Endothelial cell (in vitro differentiated cells): ENCODE results near the gene TNS2. TPM values are rescaled to one million over a fixed set of nuclear protein-coding genes. Genes with fewer than 3 reads are reported as not detected.
"Not testable (repeated sequence)": the region's sequence is repeated elsewhere in the genome, so short reads cannot be mapped to it uniquely, and the experiment has no call there.

ENCODE experiments used
- DNase-seq: peaks from one replicate; pipeline ENCODE4 v3.0.0; 2021; ENCODE audit warnings: low spot score
- H3K27ac Mint-ChIP-seq: one replicate; pipeline ENCODE4 v1.8.0; 2021; ENCODE audit warnings: mixed read lengths, inconsistent platforms; ENCODE audit not compliant: unreplicated experiment
- H3K27me3 Mint-ChIP-seq: one replicate; pipeline ENCODE4 v1.8.0; 2021; ENCODE audit warnings: mild to moderate bottlenecking, moderate library complexity, mixed read lengths, inconsistent platforms; ENCODE audit not compliant: unreplicated experiment
- H3K36me3 Mint-ChIP-seq: one replicate; pipeline ENCODE4 v1.8.0; 2021; ENCODE audit warnings: mild to moderate bottlenecking, low read depth, mixed read lengths, inconsistent platforms; ENCODE audit not compliant: unreplicated experiment
- H3K4me1 Mint-ChIP-seq: one replicate; pipeline ENCODE4 v1.8.0; 2021; ENCODE audit warnings: mild to moderate bottlenecking, mixed read lengths, inconsistent platforms; ENCODE audit not compliant: unreplicated experiment
- H3K4me3 Mint-ChIP-seq: one replicate; pipeline ENCODE4 v1.8.0; 2021; ENCODE audit warnings: mild to moderate bottlenecking, mixed read lengths, inconsistent platforms; ENCODE audit not compliant: unreplicated experiment
- H3K9me3 Mint-ChIP-seq: one replicate; pipeline ENCODE4 v1.8.0; 2021; ENCODE audit warnings: mixed read lengths, inconsistent platforms; ENCODE audit not compliant: unreplicated experiment
- CTCF ChIP-seq: fragments of 200-600 bp; sonication (generic); IDR thresholded peaks from one replicate; pipeline ENCODE4 v1.5.0; 2021; ENCODE audit warnings: antibody characterized with exemption; ENCODE audit not compliant: unreplicated experiment
- microRNA-seq: library from miRNA; unstranded; fragments of <30 nt; microRNA quantifications from one replicate; pipeline ENCODE4, GENCODE V29; 2020; ENCODE audit not compliant: unreplicated experiment
- total RNA-seq: library from RNA; stranded (reverse); fragmentation: NEBNext Ultra II Directional; extraction: Animal tissue kit (Norgen Biotek cat#: 25700); gene quantifications from one replicate; pipeline ENCODE4 v1.2.1, GENCODE V29; 2021; ENCODE audit not compliant: unreplicated experiment

TNS2 gene
- total RNA-seq, 1 donor from 2014 or later, result 112 TPM

- no peaks in the 10 kb centered on the region for H3K27me3 Mint-ChIP-seq
- no peak for DNase-seq
- no peak overlapping the region for H3K4me3 Mint-ChIP-seq
- no peaks in the 10 kb centered on the region for H3K9me3 Mint-ChIP-seq
- no peak overlapping the region for H3K27ac Mint-ChIP-seq
- no peak for TF ChIP-seq CTCF
- H3K4me1 Mint-ChIP-seq, result peaks cover 27% of the 10 kb centered on the region
- no peaks in the 10 kb centered on the region for H3K36me3 Mint-ChIP-seq
Observed at GRCh38 chr12:53107122-53107521, 57.3 kb downstream of the TNS2 start.

- DNase-seq, H3K36me3 Mint-ChIP-seq, H3K4me3 Mint-ChIP-seq, H3K9me3 Mint-ChIP-seq, H3K4me1 Mint-ChIP-seq, H3K27ac Mint-ChIP-seq, H3K27me3 Mint-ChIP-seq: not testable (repeated sequence)
Observed at GRCh38 chr12:53112431-53112830, 62.6 kb downstream of the TNS2 start.

- Mint-ChIP-seq H3K27me3 (peaks cover 4% of the 10 kb centered on the region), H3K27ac (no peak overlapping the region), H3K4me1 (no peaks in the 10 kb centered on the region), H3K9me3 (no peaks in the 10 kb centered on the region), H3K36me3 (no peaks in the 10 kb centered on the region), H3K4me3 (no peak overlapping the region)
- DNase-seq, result no peak
- no peak for TF ChIP-seq CTCF
Observed at GRCh38 chr12:53113136-53113705, 63.4 kb downstream of the TNS2 start.

- Mint-ChIP-seq H3K4me1 (no peaks in the 10 kb centered on the region), H3K27me3 (peaks cover 4% of the 10 kb centered on the region), H3K27ac (no peak overlapping the region), H3K4me3 (no peak overlapping the region), H3K9me3 (no peaks in the 10 kb centered on the region), H3K36me3 (no peaks in the 10 kb centered on the region)
- TF ChIP-seq CTCF, result no peak
- DNase-seq, result no peak
Observed at GRCh38 chr12:53113951-53114350, 64.1 kb downstream of the TNS2 start.

Small RNA genes within 50 kb of the gene (microRNA-seq; reads per million reads assigned to microRNA genes)
- gene MIR6757, result 3.1 reads per million, percentile 39 among the genes with 10 or more reads in this experiment

Other genes with a start within 250 kb of the TNS2 start
- gene KRT4, start 235.9 kb upstream of the TNS2 start, total RNA-seq, result not detected
- gene KRT79, start 215.8 kb upstream of the TNS2 start, total RNA-seq, result not detected
- gene KRT78, start 201.1 kb upstream of the TNS2 start, total RNA-seq, result not detected
- 194 TPM for gene KRT8, start 145.0 kb upstream of the TNS2 start, total RNA-seq
- gene KRT18, start 100.9 kb upstream of the TNS2 start, total RNA-seq, result 195 TPM
- gene EIF4B, start 43.6 kb upstream of the TNS2 start, total RNA-seq, result 629 TPM
- 10.5 TPM for gene SPRYD3, start 29.3 kb downstream of the TNS2 start, total RNA-seq
- 21.1 TPM for gene IGFBP6, start 47.6 kb downstream of the TNS2 start, total RNA-seq
- not detected for gene SOAT2, start 53.4 kb downstream of the TNS2 start, total RNA-seq
- 47.6 TPM for gene ZNF740, start 130.7 kb downstream of the TNS2 start, total RNA-seq
- gene CSAD, start 130.9 kb downstream of the TNS2 start, total RNA-seq, result 23.8 TPM
- 0.56 TPM for gene ITGB7, start 157.2 kb downstream of the TNS2 start, total RNA-seq
- gene RARG, start 182.1 kb downstream of the TNS2 start, total RNA-seq, result 7.9 TPM
- 11.8 TPM for gene ESPL1, start 218.2 kb downstream of the TNS2 start, total RNA-seq
- 444 TPM for gene PFDN5, start 245.5 kb downstream of the TNS2 start, total RNA-seq
- 55.3 TPM for gene MYG1, start 249.6 kb downstream of the TNS2 start, total RNA-seq